Measurements from ENCODE around the gene PROCA1. TPM values are rescaled to one million over a fixed set of nuclear protein-coding genes. Genes with fewer than 3 reads are reported as not detected.

PROCA1 gene
- total and polyA plus RNA-seq, 8 donors: 1.9 to 8.3 (median 6.5) TPM

- ATAC-seq (no peak), DNase-seq (no peak)
- no peak overlapping the region for H3K4me3 ChIP-seq
- peaks cover 0 to 13% of the 10 kb centered on the region in 2 donors for H3K4me1 ChIP-seq
- H3K27me3 ChIP-seq: no peaks in the 10 kb centered on the region
- peaks cover 0 to 39% of the 10 kb centered on the region in 2 donors for H3K36me3 ChIP-seq
- no peak for TF ChIP-seq CTCF (IDR thresholded peaks at IDR 0.05)
- intact Hi-C loops (cut with DNase I): no loop called here
- H3K9me3 ChIP-seq: no peaks in the 10 kb centered on the region
- no peak overlapping the region for H3K27ac ChIP-seq
These were observed 44.5 kb upstream of the PROCA1 start for GRCh38 chr17:28756049-28756804.

- H3K27ac ChIP-seq: no peak overlapping the region
- H3K9me3 ChIP-seq: no peaks in the 10 kb centered on the region
- TF ChIP-seq CTCF (IDR thresholded peaks at IDR 0.05): no peak
- no peak overlapping the region for H3K4me3 ChIP-seq
- intact Hi-C loops (cut with DNase I): no loop called here
- H3K36me3 ChIP-seq: peaks cover 0 to 45% of the 10 kb centered on the region in 2 donors
- DNase-seq (no peak), ATAC-seq (no peak)
- peaks cover 0 to 7% of the 10 kb centered on the region in 2 donors for H3K4me1 ChIP-seq
- H3K27me3 ChIP-seq: no peaks in the 10 kb centered on the region
These were observed 43.8 kb upstream of the PROCA1 start for GRCh38 chr17:28755486-28755885.

GRCh38 chr17:28751600-28752366 lies 40.1 kb upstream of the PROCA1 start:
- no peaks in the 10 kb centered on the region for H3K9me3 ChIP-seq
- H3K27ac ChIP-seq: no peak overlapping the region
- ATAC-seq (no peak), DNase-seq (no peak)
- no peak overlapping the region for H3K4me3 ChIP-seq
- H3K4me1 ChIP-seq: peaks cover 24 to 37% of the 10 kb centered on the region in 2 donors
- H3K36me3 ChIP-seq: peaks cover 0 to 40% of the 10 kb centered on the region in 2 donors
- H3K27me3 ChIP-seq: no peaks in the 10 kb centered on the region
- intact Hi-C loops (cut with DNase I): no loop called here
- TF ChIP-seq CTCF (IDR thresholded peaks at IDR 0.05): no peak

GRCh38 chr17:28750178-28751047 lies 38.7 kb upstream of the PROCA1 start:
- DNase-seq (peak; percentile 84 to 95 (median 92)), ATAC-seq (peak; percentile 71)
- peaks cover 35 to 50% of the 10 kb centered on the region in 2 donors for H3K4me1 ChIP-seq
- H3K4me3 ChIP-seq: no peak overlapping the region
- H3K36me3 ChIP-seq: peaks cover 0 to 38% of the 10 kb centered on the region in 2 donors
- no peak overlapping the region for H3K27ac ChIP-seq
- H3K27me3 ChIP-seq: peaks cover 0 to 9% of the 10 kb centered on the region in 2 donors
- intact Hi-C loops (cut with DNase I): no loop called here
- peak; percentile 99 to 100 for TF ChIP-seq CTCF (IDR thresholded peaks at IDR 0.05)
- H3K9me3 ChIP-seq: no peaks in the 10 kb centered on the region
